SH-SY5Y (cell line): ENCODE measurements around the gene AFAP1L2.

ENCODE experiments used
- GATA2 ChIP-seq: IDR thresholded peaks from 2 replicates; pipeline ENCODE4 v1.6.1; 2011; ENCODE audit warnings: mild to moderate bottlenecking, low read depth, low read length
- GATA3 ChIP-seq: IDR thresholded peaks from 2 replicates; pipeline ENCODE4 v1.6.1; 2011; ENCODE audit warnings: low read depth, mild to moderate bottlenecking, low read length, moderate library complexity

DNA sequence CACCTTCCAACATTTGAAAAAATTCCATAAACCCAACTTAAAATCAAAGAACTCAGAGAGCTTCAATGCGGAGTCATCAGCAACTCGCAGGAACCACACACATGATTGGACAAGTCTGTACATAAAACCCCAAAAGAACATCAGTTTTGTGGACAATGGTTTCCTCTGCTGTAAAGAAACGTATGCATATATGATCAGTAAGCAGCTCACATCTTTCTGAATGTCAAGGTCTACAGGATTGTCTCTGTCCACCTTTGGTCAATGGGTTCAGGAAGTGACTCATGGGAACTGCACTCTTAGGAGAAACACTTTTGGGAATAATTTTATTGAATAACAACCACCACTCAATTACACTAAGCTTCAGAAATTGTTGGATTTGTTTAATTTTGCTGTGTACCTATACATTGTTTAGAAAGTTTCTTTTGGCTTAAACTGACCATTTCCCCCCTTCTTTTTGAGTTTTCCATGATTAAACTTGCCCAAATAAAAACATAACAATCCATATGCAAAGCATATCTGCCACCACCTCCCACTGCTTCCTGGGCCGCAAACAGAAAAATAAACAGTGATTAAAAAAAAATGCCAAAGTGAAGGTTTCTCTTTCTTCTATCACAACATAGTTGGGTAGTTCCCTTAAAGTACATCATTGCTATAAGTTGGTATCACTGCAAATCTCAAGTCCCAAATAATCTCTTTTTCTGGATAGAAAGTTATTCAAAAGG lies 27.3 kb upstream of the AFAP1L2 start:
- no peak for TF ChIP-seq GATA2
- TF ChIP-seq GATA3 = no peak
